HG02642 (cell line): ENCODE results near the gene FARP2.
"Not testable (repeated sequence)": the region's sequence is repeated elsewhere in the genome, so short reads cannot be mapped to it uniquely, and the experiment has no call there.

Source experiments
- ATAC-seq: cut with Tn5 transposase; IDR thresholded peaks from one replicate; pipeline ENCODE4 v1.9.1; 2021; ENCODE audit warnings: mild to moderate bottlenecking; ENCODE audit not compliant: unreplicated experiment, poor library complexity

The FARP2 gene

GRCh38 chr2:241363426-241363825 is 7.3 kb downstream of the FARP2 start:
- no peak for ATAC-seq

GRCh38 chr2:241364781-241365180 is 8.7 kb downstream of the FARP2 start:
- no peak for ATAC-seq

- no peak for ATAC-seq
These were observed 10.6 kb downstream of the FARP2 start for GRCh38 chr2:241366678-241367077.

GRCh38 chr2:241368643-241369042 is 12.6 kb downstream of the FARP2 start:
- no peak for ATAC-seq

- ATAC-seq, result no peak
These were observed 16.4 kb downstream of the FARP2 start for GRCh38 chr2:241372361-241372992.

- no peak for ATAC-seq
These were observed 17.4 kb downstream of the FARP2 start for GRCh38 chr2:241373446-241373845.

GRCh38 chr2:241373906-241374305 is 17.8 kb downstream of the FARP2 start:
- not testable (repeated sequence) for ATAC-seq

- no peak for ATAC-seq
These were observed 19.2 kb downstream of the FARP2 start for GRCh38 chr2:241375300-241375699.

- ATAC-seq, result no peak
These were observed 20.7 kb downstream of the FARP2 start for GRCh38 chr2:241376808-241377207.

GRCh38 chr2:241378816-241379215 is 22.7 kb downstream of the FARP2 start:
- no peak for ATAC-seq

GRCh38 chr2:241379481-241380480 is 23.7 kb downstream of the FARP2 start:
- no peak for ATAC-seq

- no peak for ATAC-seq
These were observed 25.8 kb downstream of the FARP2 start for GRCh38 chr2:241381872-241382271.

- not testable (repeated sequence) for ATAC-seq
These were observed 29.4 kb downstream of the FARP2 start for GRCh38 chr2:241385450-241385849.

GRCh38 chr2:241386519-241386918 is 30.4 kb downstream of the FARP2 start:
- ATAC-seq, result no peak

- no peak for ATAC-seq
These were observed 33.6 kb downstream of the FARP2 start for GRCh38 chr2:241389697-241390096.

- ATAC-seq, result peak; percentile 59
These were observed 34.5 kb downstream of the FARP2 start for GRCh38 chr2:241390301-241391206.

GRCh38 chr2:241391892-241392665 is 36.0 kb downstream of the FARP2 start:
- no peak for ATAC-seq

GRCh38 chr2:241392753-241393152 is 36.7 kb downstream of the FARP2 start:
- not testable (repeated sequence) for ATAC-seq

- ATAC-seq, result no peak
These were observed 37.6 kb downstream of the FARP2 start for GRCh38 chr2:241393524-241394196.
